GM19468 (cell line): Measurements from ENCODE around the gene CDC5L.

Experiments used
- ATAC-seq: cut with Tn5 transposase; IDR thresholded peaks from one replicate; pipeline ENCODE4 v1.9.1; 2021; ENCODE audit warnings: mild to moderate bottlenecking, moderate library complexity, moderate number of reproducible peaks; ENCODE audit not compliant: unreplicated experiment; ENCODE audit errors: extremely low read depth

CDC5L gene

GRCh38 chr6:44494011-44494501 is 106.5 kb downstream of the CDC5L start:
- no peak for ATAC-seq

- ATAC-seq: no peak
These were observed 107.8 kb downstream of the CDC5L start for GRCh38 chr6:44495036-44495901.

- ATAC-seq: no peak
These were observed 109.3 kb downstream of the CDC5L start for GRCh38 chr6:44496665-44497369.

- no peak for ATAC-seq
These were observed 110.3 kb downstream of the CDC5L start for GRCh38 chr6:44497807-44498206.

GRCh38 chr6:44498436-44498835 is 110.9 kb downstream of the CDC5L start:
- ATAC-seq: no peak

GRCh38 chr6:44499609-44500008 is 112.1 kb downstream of the CDC5L start:
- ATAC-seq: no peak
